ENCODE measurements around the gene G3BP2.
"Not testable (repeated sequence)": the region's sequence is repeated elsewhere in the genome, so short reads cannot be mapped to it uniquely, and the experiment has no call there.

G3BP2 gene

GRCh38 chr4:75673027-75673958, at the start of gene G3BP2:
G3BP2 (minus strand) TSS chr4:75673411; CDS start chr4:75662025, 11,386 bp downstream.
- DNase-seq (ENCODE audit: low read depth) = peak; percentile 95

- DNase-seq (ENCODE audit: low read depth) = no peak
These were observed 49.2 kb upstream of the G3BP2 start for GRCh38 chr4:75722417-75722816.

- DNase-seq (ENCODE audit: low read depth) = no peak
These were observed 45.3 kb upstream of the G3BP2 start for GRCh38 chr4:75718529-75718928.

- DNase-seq (ENCODE audit: low read depth) = no peak
These were observed 44.2 kb upstream of the G3BP2 start for GRCh38 chr4:75717408-75717807.

- not testable (repeated sequence) for DNase-seq (ENCODE audit: low read depth)
These were observed 42.8 kb upstream of the G3BP2 start for GRCh38 chr4:75716054-75716453.

- no peak for DNase-seq (ENCODE audit: low read depth)
These were observed 42.0 kb upstream of the G3BP2 start for GRCh38 chr4:75715105-75715799.

GRCh38 chr4:75714704-75715103, 41.5 kb upstream of the G3BP2 start:
- DNase-seq (ENCODE audit: low read depth) = no peak

GRCh38 chr4:75714011-75714410, 40.8 kb upstream of the G3BP2 start:
- no peak for DNase-seq (ENCODE audit: low read depth)

- no peak for DNase-seq (ENCODE audit: low read depth)
These were observed 37.0 kb upstream of the G3BP2 start for GRCh38 chr4:75710246-75710645.

GRCh38 chr4:75708218-75708691, 35.0 kb upstream of the G3BP2 start:
- DNase-seq (ENCODE audit: low read depth) = no peak

- no peak for DNase-seq (ENCODE audit: low read depth)
These were observed 32.2 kb upstream of the G3BP2 start for GRCh38 chr4:75705198-75705977.

GRCh38 chr4:75702919-75703411, 29.8 kb upstream of the G3BP2 start:
- DNase-seq (ENCODE audit: low read depth) = no peak

- DNase-seq (ENCODE audit: low read depth) = no peak
These were observed 26.1 kb upstream of the G3BP2 start for GRCh38 chr4:75699299-75699698.

GRCh38 chr4:75698963-75699228, 25.7 kb upstream of the G3BP2 start:
- no peak for DNase-seq (ENCODE audit: low read depth)

- no peak for DNase-seq (ENCODE audit: low read depth)
These were observed 25.2 kb upstream of the G3BP2 start for GRCh38 chr4:75698162-75698962.

- DNase-seq (ENCODE audit: low read depth) = no peak
These were observed 23.4 kb upstream of the G3BP2 start for GRCh38 chr4:75696581-75696980.

- no peak for DNase-seq (ENCODE audit: low read depth)
These were observed 22.9 kb upstream of the G3BP2 start for GRCh38 chr4:75696071-75696470.

- DNase-seq (ENCODE audit: low read depth) = not testable (repeated sequence)
These were observed 18.9 kb upstream of the G3BP2 start for GRCh38 chr4:75692066-75692465.

- DNase-seq (ENCODE audit: low read depth) = not testable (repeated sequence)
These were observed 13.9 kb upstream of the G3BP2 start for GRCh38 chr4:75687125-75687524.

- no peak for DNase-seq (ENCODE audit: low read depth)
These were observed 13.1 kb upstream of the G3BP2 start for GRCh38 chr4:75686346-75686745.

GRCh38 chr4:75685546-75686189, 12.5 kb upstream of the G3BP2 start:
- DNase-seq (ENCODE audit: low read depth) = no peak
